ENCODE data around the gene CELF4.

DNA sequence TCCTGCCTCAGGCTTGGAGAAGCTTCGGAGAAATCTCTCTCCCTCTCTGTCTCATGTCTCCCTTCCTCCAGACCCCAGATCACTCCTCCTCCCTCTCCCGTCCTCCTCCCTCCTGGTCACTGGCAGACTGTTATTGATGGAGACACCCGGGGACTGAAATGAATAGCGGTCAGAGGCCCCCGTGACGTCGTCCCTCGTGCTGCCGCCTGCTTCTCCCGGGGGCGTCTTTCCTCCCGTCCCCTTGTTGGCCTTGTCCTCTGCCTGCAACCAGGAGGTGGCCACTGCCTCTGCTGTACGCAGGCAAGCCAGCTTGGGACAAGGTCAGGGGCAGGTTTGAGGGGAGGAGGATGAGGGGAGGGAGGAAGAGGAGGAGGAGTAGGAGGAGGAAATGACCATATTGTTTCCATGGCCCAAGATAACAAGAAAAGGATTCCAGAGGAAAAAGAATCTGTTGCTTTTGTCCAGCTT, 78.2 kb downstream of the CELF4 start:
- TF ChIP-seq SIX5 (IDR thresholded peaks at IDR 0.05; ENCODE audit: low read depth, low read length, severe bottlenecking) (no peak), EZH2 (IDR thresholded peaks at IDR 0.05; ENCODE audit: borderline replicate concordance, control insufficient read depth, low read depth, low read length) (no peak), POLR2AphosphoS5 (IDR thresholded peaks at IDR 0.05; ENCODE audit: low read length) (no peak), POLR2A (IDR thresholded peaks at IDR 0.05; ENCODE audit: low read depth, low read length) (no peak), KDM1A (IDR thresholded peaks at IDR 0.05; ENCODE audit: borderline replicate concordance) (no peak), MTA3 (IDR thresholded peaks at IDR 0.05; ENCODE audit: borderline replicate concordance, low read length) (no peak), SIN3A (IDR thresholded peaks at IDR 0.05; ENCODE audit: low read depth, low read length) (no peak), TCF3 (IDR thresholded peaks at IDR 0.05; ENCODE audit: borderline replicate concordance, insufficient read depth, low read depth, low read length) (no peak)
- TF ChIP-seq, protein P1, sequence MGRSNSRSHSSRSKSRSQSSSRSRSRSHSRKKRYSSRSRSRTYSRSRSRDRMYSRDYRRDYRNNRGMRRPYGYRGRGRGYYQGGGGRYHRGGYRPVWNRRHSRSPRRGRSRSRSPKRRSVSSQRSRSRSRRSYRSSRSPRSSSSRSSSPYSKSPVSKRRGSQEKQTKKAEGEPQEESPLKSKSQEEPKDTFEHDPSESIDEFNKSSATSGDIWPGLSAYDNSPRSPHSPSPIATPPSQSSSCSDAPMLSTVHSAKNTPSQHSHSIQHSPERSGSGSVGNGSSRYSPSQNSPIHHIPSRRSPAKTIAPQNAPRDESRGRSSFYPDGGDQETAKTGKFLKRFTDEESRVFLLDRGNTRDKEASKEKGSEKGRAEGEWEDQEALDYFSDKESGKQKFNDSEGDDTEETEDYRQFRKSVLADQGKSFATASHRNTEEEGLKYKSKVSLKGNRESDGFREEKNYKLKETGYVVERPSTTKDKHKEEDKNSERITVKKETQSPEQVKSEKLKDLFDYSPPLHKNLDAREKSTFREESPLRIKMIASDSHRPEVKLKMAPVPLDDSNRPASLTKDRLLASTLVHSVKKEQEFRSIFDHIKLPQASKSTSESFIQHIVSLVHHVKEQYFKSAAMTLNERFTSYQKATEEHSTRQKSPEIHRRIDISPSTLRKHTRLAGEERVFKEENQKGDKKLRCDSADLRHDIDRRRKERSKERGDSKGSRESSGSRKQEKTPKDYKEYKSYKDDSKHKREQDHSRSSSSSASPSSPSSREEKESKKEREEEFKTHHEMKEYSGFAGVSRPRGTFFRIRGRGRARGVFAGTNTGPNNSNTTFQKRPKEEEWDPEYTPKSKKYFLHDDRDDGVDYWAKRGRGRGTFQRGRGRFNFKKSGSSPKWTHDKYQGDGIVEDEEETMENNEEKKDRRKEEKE (IDR thresholded peaks at IDR 0.05): no peak
- TF ChIP-seq, protein P2, sequence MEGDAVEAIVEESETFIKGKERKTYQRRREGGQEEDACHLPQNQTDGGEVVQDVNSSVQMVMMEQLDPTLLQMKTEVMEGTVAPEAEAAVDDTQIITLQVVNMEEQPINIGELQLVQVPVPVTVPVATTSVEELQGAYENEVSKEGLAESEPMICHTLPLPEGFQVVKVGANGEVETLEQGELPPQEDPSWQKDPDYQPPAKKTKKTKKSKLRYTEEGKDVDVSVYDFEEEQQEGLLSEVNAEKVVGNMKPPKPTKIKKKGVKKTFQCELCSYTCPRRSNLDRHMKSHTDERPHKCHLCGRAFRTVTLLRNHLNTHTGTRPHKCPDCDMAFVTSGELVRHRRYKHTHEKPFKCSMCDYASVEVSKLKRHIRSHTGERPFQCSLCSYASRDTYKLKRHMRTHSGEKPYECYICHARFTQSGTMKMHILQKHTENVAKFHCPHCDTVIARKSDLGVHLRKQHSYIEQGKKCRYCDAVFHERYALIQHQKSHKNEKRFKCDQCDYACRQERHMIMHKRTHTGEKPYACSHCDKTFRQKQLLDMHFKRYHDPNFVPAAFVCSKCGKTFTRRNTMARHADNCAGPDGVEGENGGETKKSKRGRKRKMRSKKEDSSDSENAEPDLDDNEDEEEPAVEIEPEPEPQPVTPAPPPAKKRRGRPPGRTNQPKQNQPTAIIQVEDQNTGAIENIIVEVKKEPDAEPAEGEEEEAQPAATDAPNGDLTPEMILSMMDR (IDR thresholded peaks at IDR 0.05 in 2 of 3, conservative IDR thresholded peaks at IDR 0.05 in 1 of 3; ENCODE audit: control insufficient read depth in 2 of 3, extremely low read depth in 1 of 3, insufficient read depth in 1 of 3, low read depth in 3 of 3, low read length in 3 of 3): no peak
- TF ChIP-seq, protein P3, sequence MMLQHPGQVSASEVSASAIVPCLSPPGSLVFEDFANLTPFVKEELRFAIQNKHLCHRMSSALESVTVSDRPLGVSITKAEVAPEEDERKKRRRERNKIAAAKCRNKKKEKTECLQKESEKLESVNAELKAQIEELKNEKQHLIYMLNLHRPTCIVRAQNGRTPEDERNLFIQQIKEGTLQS (IDR thresholded peaks at IDR 0.05; ENCODE audit: borderline replicate concordance, extremely low read depth, low read depth, low read length): no peak

Data from GM12878 (cell line).